Transverse colon (tissue), 4 donors: ENCODE measurements around the gene CIP2A. TPM values are rescaled to one million over a fixed set of nuclear protein-coding genes. Genes with fewer than 3 reads are reported as not detected.

ENCODE experiments used
- DNase-seq: peaks from one replicate; pipeline ENCODE4 v3.0.0-alpha.2; 2019
- H3K27ac ChIP-seq, 4 donors: fragments of 200-600 bp; sonication (generic); 2 replicates each; pipeline ENCODE4 v1.5.1; 2016 to 2018; ENCODE audit warnings: inconsistent platforms in 4 of 4
- H3K27me3 ChIP-seq: fragments of 200-600 bp; sonication (generic); 2 replicates; pipeline ENCODE4 v1.5.1; 2017; ENCODE audit warnings: inconsistent platforms
- H3K36me3 ChIP-seq, 4 donors: fragments of 200-600 bp; sonication (generic); 2 replicates each; pipeline ENCODE4 v1.5.1; 2017 to 2019; ENCODE audit warnings: inconsistent platforms in 4 of 4
- H3K4me1 ChIP-seq, 4 donors: fragments of 200-600 bp; sonication (generic); 2 replicates each; pipeline ENCODE4 v1.5.1; 2017 to 2020; ENCODE audit warnings: inconsistent platforms in 4 of 4
- H3K4me3 ChIP-seq, 4 donors: fragments of 200-600 bp; sonication (generic); 1 replicate in 1 of 4; 2 replicates in 3 of 4; pipeline versions ENCODE4 v1.5.1 to v1.6.1; 2017 to 2019; ENCODE audit warnings: inconsistent platforms in 4 of 4
- H3K9me3 ChIP-seq, 2 donors: fragments of 200-600 bp; sonication (generic); 2 replicates each; pipeline ENCODE4 v1.5.1; 2017 to 2019; ENCODE audit warnings: inconsistent platforms in 2 of 2
- CTCF ChIP-seq, 5 experiments: fragments of 200-600 bp in 3 of 5; fragments of 450-650 bp in 2 of 5; sonication (generic) in 3 of 5; IDR thresholded peaks; 1 replicate in 2 of 5; 2 replicates in 3 of 5; pipeline ENCODE4 v1.5.1; 2016 to 2017; ENCODE audit warnings: antibody characterized with exemption in 5 of 5, inconsistent platforms in 3 of 5, mild to moderate bottlenecking in 2 of 5, moderate library complexity in 1 of 5
- EP300 ChIP-seq: sonication (generic); formaldehyde crosslinking; IDR thresholded peaks from one replicate; pipeline ENCODE4 v1.6.1; 2017; ENCODE audit warnings: antibody characterized with exemption, low read depth
- POLR2A ChIP-seq: fragments of 450-650 bp; IDR thresholded peaks from one replicate; pipeline ENCODE4 v1.6.1; 2016; ENCODE audit warnings: antibody characterized with exemption, mild to moderate bottlenecking, moderate library complexity
- POLR2AphosphoS5 ChIP-seq, 3 donors: sonication (generic); formaldehyde crosslinking; IDR thresholded peaks; one replicate each; pipeline ENCODE4 v1.6.1; 2016; ENCODE audit warnings: antibody characterized with exemption in 3 of 3
- WGBS, 2 donors: methylation state at CpG; one replicate each; pipeline ENCODE4 v1.1.5; 2018; ENCODE audit warnings: low coverage in 1 of 2; 5-methylcytosine and 5-hydroxymethylcytosine counted together
- in situ Hi-C, 4 donors: fragments of 200-750 bp; cut with MboI; loops; one replicate each; pipeline versions ENCODE4 v1.15.0 to v1.15.1; 2017; ENCODE audit warnings: low sequenced_read_pairs in 3 of 4, low pct_ligation_motif_present in 1 of 4, low pct_unique_long_range_greater_than_20kb in 1 of 4
- intact Hi-C: fragments of 100-400 bp; cut with DNase I; formaldehyde crosslinking; loops from one replicate; pipeline ENCODE4 v1.15.1; 2023; ENCODE audit warnings: low total_unique reads
- small RNA-seq, 4 donors: library from RNA; depleted of rRNA; stranded (forward); fragments of <200 nt; gene quantifications; one replicate each; pipeline ENCODE3, GENCODE V24; 2016
- total RNA-seq, 4 donors: library from RNA; depleted of rRNA; stranded (reverse); fragments of >200 nt; gene quantifications; one replicate each; pipeline ENCODE4 v1.1.0, GENCODE V29; 2016

CIP2A gene
- total RNA-seq, 4 donors from 2014 or later = 0.40 to 3.2 (median 2.0) TPM

DNA sequence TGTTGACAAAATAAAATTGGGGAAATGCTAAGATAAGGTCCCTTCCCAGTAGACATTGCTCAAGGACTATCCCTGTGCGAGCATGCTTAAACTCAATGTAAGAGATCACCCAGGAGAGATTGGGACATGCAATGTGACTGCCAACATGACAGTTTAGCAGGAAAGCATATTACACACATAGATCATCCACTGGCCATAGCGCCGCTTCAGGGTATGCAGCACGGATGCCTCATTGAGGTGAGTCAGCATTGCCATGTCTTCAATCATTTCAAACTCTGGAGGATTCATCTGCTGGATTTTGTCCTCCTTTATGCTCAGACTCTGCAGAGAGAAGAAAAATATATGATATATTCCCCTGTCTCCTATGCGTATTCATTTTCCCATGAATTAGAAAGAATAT, 87.7 kb downstream of the CIP2A start:
- TF ChIP-seq POLR2AphosphoS5 (IDR thresholded peaks at IDR 0.05) = no peak
- no peak for TF ChIP-seq EP300
- no peak for TF ChIP-seq CTCF (IDR thresholded peaks at IDR 0.05)
- TF ChIP-seq POLR2A = no peak

GRCh38 chr3:108500728-108501127, 88.5 kb downstream of the CIP2A start:
- DNase-seq = no peak
- H3K4me1 ChIP-seq = no peaks in the 10 kb centered on the region
- TF ChIP-seq POLR2A (no peak), POLR2AphosphoS5 (IDR thresholded peaks at IDR 0.05) (no peak), EP300 (no peak), CTCF (IDR thresholded peaks at IDR 0.05) (no peak)
- no peaks in the 10 kb centered on the region for H3K36me3 ChIP-seq
- no peaks in the 10 kb centered on the region for H3K27me3 ChIP-seq
- H3K9me3 ChIP-seq = no peaks in the 10 kb centered on the region
- no peak overlapping the region for H3K4me3 ChIP-seq
- 96 to 100% methylated on average over 1 of the region's 1 CpG for WGBS, 2 donors
- intact Hi-C loops = no loop called here
- no peak overlapping the region for H3K27ac ChIP-seq
- in situ Hi-C loops = no loop called here

More for the DNA sequence above, 87.7 kb downstream of the CIP2A start:
- Histone ChIP-seq H3K27ac (no peak overlapping the region), H3K4me1 (no peaks in the 10 kb centered on the region), H3K27me3 (no peaks in the 10 kb centered on the region), H3K36me3 (no peaks in the 10 kb centered on the region), H3K4me3 (no peak overlapping the region), H3K9me3 (no peaks in the 10 kb centered on the region)
- intact Hi-C loops = no loop called here
- 86 to 94% methylated on average over 4 to 5 of the region's 5 CpGs for WGBS, 2 donors
- DNase-seq = no peak
- in situ Hi-C loops = no loop called here

Small RNA genes lying within 50 kb of the gene (small RNA-seq; reads per million reads assigned to genes)
- gene RF00156 = 0 reads per million in 4 donors

Other genes starting within 250 kb of the CIP2A start
- gene MYH15, start 78.8 kb downstream of the CIP2A start, total RNA-seq = under 1 TPM in 2 of 4 donors, not detected in 2; 0.16 to 0.41 TPM
- 1 to 10 TPM; 1.5 to 7.4 (median 4.1) TPM for gene DZIP3, start 284 bp upstream of the CIP2A start, total RNA-seq
- gene RETNLB, start 168.0 kb upstream of the CIP2A start, total RNA-seq = 10 to 100 TPM in 2 of 4 donors, 1 to 10 TPM in 1, not detected in 1; 3.3 to 62.7 (median 14.2) TPM
- gene TRAT1, start 233.3 kb upstream of the CIP2A start, total RNA-seq = 1 to 10 TPM in 2 of 4 donors, under 1 TPM in 1, not detected in 1; 0.41 to 2.2 (median 1.1) TPM